Kasumi-1 (cell line): ENCODE data around the gene DLX3.
A peak's percentile ranks its signal among the peaks of the same experiment; 100 is the strongest.

ENCODE experiments used
- DNase-seq, 2 experiments: peaks; one replicate each; lab custom pipeline; 2025; lab: John Stamatoyannopoulos, UW

DLX3 gene

DNA sequence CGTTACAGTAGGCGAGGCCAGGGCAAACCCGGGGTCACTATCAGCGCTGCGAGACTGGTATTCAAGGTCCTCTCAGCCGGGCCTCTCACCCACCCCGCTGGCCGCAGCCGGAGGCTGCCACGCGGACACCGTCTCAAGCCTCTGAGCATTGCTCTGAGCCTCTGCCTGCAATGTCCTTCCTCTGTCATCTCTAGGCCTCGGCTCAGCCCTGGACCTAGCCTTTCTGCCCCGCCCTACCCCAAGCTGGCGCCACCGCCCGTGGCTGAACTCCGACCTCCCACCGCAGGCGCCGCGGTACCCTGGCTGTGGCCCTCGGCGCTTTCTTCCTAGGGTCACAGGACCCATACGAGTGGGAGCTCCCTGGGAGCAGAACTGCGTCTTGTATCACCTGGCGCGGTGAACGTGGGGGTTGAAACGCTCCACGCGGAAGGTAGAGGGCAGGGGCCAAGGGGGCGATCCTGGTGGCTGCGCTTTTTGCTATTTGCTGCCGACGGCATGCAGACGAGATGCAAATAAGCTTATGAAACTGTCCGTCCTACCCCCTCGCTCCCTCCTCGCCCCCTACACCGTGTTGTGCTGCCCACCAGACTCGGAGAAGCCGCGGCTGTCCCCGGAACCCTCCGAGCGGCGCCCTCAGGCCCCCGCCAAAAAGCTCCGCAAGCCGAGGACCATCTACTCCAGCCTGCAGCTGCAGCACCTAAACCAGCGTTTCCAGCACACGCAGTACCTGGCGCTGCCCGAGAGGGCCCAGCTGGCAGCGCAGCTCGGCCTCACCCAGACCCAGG is 22.3 kb downstream of the DLX3 start:
- no peak for DNase-seq

DNA sequence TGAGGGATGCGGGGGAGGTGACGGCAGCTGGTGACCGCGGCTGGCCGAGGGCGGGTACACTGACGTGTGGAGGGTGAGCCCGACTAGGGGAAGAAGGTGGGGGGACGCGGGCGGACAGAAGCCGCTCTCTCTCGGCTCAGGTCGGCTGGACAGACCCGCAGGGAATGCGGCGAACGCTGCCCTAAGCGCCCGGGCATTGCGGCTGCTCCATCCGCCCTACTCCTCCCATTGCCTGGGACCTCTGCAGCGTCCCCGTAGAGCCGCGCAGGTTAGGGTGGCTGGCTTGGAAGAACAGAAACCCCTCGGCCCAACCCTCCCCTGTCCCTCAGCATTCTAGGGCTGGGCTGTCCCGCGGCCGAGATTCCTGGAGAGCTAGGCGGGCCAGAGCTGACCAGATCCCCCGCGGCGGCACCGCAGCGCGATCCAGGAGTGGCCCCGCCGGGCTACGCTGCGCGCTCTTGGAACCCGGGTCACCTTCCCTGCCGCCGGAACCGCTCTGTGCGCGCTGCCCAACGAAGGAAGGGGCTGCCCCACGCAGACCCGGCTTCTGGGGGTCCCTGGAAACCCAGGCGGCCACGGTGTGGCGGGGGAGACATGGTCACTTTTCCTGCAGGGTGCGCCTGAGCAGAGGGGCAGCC is 23.1 kb downstream of the DLX3 start:
- no peak for DNase-seq

DNA sequence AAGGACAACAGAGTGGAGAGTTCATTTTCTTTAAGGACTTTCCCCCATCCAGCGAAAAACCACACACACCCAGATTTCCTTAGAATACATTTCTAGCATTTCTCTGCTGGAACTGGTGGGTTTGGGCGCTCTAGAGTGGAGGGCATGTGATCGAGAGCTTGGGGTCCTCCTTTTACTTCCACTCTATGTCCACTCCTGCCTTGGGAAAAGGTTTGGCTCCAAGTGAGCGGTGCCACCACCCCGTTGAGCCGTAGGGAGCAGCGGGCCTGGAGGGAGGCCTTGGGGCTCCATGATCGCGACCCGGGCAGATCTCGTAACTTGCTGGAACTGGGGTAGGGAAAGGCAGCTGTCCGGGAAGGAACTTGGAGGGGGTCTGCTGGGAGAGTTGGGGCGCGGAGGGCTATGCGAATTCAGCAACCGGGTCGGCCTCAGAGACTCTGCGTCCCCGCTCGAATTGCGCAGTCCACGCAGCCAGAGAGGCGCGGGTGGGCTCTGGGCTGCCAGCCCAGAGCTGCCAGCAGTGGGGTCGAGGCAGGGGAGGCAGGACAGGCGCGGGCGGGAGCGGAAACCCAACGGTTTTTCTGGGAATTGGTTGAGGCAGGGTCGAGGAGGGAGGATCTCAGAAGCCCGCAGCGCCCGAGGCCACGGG is 23.7 kb downstream of the DLX3 start:
- DNase-seq, result no peak

DNA sequence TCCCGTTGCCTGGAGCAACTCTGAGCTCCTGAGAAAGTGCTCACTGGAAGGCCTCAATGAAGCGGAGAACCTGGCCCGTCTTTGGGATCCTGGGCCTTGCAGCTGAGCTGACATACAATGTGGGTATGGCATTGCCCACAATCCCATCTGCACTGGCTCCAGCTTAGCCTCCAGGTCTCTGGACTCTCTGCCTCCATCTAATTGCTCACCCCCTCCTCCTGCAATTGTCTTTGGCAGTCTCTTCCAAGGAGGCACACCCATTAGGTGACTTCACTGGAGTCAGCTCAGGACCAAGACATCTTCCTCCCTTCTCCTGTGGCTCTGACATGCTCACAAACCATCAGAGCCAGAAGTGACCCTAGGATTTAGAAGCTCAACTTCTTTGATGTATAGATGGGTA is 24.5 kb downstream of the DLX3 start:
- DNase-seq, result no peak

DNA sequence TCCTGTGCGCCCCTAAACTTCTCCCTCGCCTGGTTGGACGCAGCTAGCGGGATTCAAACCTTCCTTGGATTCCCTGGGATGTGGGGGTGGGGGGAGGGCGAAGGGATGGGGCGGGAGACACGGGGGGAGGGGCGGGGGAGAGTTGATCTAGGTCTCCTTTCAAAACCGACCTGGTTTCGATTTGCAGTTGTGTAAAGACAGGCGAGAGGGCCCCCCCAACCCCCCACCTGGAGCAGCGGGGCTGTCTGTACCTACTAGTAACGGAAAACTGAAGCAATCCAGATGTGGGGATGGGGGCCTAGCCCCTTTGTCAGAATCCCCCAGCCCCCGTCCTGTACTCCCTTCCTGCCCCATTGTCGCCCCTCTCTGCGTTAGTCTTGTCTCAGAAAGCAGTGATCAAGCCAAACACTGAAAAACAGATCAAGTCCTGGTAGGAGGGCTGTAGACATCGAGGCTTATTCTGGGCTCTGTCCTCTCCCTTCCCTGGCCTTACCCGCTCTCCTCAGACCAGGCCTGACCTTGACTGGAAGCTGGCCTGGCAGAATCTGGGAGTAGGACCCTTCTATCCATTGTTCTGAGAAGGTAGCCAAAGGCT is 25.1 kb downstream of the DLX3 start:
- no peak for DNase-seq

DNA sequence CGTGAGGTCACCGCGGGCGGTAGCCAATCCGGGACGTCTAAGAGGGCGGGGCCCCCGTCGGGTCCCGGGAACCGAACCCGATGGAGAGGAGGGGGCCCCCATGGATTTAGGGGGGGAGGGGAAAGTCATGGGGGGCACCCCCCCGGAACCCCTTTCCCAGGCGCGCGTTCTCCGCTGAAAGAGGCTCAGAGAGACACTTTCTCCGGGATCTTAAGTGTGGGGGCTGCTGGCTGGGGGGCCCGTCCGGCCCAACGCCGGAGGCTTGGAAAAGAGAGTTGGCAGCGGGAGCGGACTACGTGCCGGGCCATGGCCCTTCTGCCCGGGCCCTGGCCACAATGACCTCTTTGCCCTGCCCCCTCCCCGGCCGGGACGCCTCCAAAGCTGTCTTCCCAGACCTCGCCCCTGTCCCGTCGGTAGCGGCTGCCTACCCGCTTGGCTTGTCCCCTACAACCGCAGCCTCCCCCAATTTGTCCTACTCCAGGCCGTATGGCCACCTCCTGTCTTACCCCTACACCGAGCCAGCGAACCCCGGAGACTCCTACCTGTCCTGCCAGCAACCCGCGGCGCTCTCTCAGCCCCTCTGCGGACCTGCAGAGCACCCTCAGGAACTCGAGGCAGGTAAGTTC is 25.8 kb downstream of the DLX3 start, which contains the start of gene DLX4:
TSS of gene DLX4 (plus strand) at position 57 of the 626 bp plus-strand sequence. CDS start at position 336, 279 bp downstream.
- DNase-seq, result no peak

DNA sequence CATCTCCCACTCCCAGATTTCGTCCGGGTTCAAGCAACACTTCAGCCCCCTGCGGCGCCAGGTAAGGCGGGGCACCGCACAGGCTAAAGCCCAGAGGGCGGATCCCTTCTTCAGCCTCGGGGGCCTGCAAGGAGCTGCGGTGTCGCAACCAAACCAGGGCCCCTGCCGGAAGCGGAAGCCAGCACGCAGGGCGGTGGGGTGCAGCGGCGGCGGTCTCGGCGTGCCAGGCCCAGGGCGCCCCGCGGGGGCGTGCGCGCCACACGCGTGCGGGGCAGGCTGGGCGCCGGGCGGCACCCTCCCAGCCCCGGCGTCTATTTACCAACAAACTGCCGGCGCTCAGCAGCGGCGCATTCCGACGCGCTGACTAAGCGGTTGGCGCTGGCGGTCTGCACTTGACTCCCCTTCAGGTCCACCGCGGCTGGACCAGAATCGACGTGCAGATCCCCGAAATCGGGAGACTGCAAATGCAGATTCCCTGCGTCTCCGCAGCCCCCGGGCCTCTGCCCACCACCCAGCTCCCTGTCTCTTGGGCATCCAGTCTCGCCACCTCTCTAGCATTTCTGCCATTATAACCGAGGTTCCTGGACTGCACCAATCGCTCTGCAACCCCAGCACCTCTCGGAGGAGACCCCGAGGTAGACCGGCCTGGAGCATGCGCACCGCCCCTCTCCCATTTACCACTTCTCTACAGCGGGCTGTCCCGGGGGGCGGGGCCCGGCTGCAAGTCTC is 26.5 kb downstream of the DLX3 start:
- DNase-seq, result peak; percentile 78 to 86

DNA sequence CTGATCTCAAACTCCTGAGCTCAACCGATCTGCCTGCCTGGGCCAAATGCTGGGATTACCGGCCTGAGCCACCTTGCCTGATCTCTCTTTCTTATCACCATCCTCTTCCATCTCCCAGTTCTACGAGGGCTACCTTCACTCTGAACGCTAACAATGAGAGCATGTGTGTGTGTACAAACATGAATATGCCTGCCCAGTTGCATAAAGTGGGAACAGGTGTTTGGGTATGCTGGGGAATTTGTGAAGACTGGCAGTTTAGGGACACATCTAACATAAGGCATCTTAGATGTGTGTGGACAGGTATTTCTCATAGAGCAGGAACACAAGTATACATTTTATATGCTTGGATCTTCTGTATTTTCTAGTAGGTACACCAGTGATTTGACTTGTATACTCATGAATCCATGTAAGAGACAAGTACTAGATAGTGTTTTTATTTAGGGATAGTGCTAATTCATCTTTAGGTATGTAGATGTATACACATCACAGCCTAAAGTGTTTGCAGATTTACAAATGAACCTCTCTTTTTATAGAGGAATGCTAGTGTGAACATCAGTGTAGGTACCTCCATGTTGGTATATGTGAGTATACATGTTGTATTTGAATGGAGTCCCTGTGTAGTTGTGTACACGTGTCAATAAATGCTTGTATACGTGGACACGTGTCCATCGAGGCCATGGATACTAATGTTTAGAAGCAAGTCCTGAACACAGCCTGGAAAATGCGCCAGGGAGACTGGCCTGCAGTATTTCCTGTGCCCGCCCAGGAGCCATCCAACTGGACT is 27.2 kb downstream of the DLX3 start:
- no peak for DNase-seq

DNA sequence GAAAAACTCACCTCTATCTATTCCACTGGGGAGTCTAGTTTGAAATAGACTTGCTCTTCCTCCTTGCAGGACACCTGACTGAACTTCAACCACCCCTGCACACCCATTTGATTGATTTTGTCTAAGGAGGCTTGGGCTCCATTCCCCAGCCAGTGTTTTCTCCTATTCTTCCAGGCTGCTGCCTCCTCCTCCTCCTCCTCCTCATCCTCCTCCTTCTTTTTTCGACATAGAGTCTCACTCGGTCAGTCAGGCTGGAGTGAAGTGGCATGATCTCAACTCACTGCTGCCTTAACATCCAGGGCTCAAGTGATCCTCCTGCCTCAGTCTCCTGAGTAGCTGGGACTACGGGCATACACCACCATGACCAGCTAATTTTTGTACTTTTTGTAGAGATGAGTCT is 27.8 kb downstream of the DLX3 start:
- DNase-seq, result no peak

DNA sequence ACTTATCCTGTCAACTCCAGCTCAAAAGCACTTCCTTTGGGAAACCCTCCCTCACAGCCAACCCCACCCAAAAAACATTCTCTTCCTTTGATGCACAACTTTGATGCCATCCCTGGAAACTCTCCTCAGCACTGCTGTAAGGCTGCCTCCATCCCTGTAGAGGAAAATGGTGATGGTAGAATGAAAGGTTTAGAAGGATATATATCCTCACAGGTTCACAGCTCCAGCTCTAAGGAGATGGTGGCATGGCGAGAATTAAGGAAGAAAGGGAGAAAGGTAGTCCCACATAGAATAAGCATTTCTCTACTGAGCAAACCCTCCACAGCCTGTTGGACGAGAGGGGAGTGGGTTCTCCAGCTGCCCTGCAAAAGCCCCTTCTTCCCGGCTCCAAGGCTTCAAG is 28.3 kb downstream of the DLX3 start:
- DNase-seq, result no peak

DNA sequence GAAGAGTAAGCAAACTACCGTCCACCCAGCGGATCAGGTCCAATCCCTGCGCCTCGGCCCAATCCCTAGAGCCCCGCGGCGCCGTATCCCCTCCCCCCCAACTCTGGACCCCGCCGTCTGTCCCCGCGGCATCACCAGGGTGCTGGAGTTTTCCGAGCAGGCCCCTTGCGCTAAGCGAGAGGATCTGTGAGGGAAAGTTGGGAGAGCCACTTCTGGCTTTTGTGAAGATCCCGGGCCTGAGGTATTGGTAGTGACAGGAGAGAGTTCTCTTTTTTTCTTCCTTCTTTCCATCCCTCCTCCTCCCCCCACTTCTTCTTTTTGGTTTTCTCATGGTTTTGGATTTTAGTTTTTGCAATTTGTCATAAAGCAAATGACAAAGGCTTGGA is 29.5 kb downstream of the DLX3 start:
- peak; percentile 20 to 52 for DNase-seq

DNA sequence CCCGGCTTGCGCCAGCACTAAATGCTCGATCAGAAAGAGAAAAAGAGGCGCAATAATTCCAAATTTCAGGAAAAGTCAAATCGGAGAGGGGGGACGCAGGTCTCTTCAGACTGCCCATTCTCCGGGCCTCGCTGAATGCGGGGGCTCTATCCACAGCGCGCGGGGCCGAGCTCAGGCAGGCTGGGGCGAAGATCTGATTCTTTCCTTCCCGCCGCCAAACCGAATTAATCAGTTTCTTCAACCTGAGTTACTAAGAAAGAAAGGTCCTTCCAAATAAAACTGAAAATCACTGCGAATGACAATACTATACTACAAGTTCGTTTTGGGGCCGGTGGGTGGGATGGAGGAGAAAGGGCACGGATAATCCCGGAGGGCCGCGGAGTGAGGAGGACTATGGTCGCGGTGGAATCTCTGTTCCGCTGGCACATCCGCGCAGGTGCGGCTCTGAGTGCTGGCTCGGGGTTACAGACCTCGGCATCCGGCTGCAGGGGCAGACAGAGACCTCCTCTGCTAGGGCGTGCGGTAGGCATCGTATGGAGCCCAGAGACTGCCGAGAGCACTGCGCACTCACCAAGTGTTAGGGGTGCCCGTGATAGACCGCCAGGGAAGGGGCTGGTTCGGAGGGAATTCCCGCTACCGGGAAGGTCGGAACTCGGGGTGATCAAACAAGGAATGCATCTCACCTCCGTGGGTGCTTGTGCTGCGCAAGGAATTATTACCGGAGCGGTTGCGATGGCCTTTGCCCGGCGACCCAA is 30.1 kb downstream of the DLX3 start:
- no peak for DNase-seq

DNA sequence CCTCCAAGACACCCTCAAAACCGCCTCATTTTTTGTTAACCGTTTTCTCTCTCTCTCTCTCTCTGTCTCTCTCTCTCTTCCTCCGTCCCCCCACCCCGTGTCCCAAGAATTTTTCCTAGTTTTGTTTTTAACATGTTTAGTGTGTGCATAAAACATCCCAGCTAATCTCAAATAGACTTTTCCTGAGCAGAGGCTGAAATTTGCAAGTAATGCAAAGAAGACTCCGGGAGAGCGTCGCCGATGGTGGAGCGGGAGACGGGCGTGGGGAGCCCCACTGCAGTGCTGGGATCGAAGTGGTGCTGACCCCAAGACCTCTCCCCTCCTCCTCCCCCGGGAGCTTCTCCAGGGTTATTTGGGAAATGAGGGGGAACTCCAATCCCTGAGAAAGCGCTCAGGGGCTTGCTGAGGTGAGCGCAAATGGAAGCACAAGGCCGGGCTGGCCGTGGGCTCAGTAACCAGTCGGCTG is 30.7 kb downstream of the DLX3 start:
- DNase-seq, result no peak

DNA sequence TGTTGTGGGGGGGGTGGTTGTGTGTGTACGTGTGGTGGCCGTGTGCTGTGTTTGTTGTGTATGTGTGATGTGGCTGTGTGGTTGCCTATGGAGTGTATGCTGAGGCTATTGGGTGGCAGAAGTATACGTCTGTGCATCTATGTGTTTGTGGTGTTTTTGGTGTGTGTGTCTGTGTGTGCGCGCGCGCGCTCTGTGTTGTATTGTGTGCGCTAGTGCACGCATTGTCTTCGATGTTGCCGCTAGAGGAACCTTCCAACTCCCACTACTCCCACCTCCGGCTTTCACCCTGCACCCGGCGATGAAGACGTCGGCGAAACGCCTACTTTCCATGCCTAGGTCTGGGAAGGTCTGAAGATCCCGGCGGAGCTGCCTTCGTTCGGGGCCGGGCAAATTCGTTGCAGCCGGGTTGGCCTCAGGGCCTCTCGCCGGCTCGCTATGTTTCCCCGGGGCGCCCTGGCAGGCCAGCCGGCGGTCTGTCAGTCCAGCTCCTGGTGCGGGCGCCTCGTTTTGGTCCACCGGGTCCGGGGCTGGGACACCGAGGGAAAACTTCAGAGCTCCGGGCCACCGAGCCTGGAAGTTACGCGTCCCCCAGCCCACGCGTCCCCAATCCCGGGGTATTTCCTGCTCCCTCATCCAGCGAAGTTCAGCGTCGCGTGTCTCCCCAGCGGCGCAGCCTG is 31.3 kb downstream of the DLX3 start:
- DNase-seq, result no peak

DNA sequence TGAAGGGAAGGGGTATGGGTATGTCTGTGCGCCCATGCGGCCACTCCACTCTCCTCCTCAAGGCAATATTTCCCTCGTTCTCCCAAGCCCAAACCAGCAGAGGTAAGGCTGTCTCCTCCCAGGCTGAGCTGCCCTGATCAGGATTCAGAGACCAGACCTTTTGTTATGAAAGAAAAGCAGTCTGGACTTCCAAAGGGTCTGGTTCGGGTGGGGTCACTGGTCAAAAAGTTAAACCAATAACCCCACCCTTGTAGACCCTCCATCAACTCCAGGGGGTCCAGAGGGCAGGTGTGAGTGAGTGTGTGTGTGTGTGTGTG is 31.8 kb downstream of the DLX3 start:
- no peak for DNase-seq

DNA sequence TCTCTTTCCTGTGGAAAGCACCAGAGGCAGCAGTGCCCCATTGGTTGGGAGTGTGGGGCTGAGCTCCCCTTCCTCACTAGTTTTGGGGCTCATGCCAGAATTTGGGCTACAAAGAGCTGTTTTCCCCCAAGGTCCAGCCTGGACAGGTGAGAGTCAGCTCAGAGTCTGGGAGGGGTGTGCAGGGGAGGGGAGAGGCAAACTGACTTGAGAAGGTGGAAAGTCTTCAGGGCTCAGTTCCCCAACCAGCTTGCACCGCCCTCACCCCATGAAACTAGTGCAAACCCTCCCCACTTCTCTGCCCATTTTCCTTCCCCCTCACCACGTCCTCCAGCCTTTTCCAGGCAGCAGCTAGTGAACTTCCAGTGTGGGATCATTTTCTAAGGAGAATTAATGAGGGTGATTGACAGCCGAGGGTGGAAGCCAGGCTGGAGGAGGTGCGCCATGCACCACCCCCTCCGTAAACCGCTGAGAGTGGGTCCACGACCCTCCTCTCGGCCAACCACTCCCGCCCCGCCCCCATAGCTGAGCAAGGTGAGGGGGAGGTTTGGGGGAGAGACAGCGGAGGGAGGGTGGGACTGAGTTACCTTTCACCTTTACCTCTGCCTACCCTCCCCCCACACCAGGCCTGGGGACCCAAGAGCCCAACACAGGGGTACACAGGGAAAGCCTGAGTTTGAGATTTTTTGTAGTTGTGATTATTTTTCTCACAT is 32.3 kb downstream of the DLX3 start:
- no peak for DNase-seq

DNA sequence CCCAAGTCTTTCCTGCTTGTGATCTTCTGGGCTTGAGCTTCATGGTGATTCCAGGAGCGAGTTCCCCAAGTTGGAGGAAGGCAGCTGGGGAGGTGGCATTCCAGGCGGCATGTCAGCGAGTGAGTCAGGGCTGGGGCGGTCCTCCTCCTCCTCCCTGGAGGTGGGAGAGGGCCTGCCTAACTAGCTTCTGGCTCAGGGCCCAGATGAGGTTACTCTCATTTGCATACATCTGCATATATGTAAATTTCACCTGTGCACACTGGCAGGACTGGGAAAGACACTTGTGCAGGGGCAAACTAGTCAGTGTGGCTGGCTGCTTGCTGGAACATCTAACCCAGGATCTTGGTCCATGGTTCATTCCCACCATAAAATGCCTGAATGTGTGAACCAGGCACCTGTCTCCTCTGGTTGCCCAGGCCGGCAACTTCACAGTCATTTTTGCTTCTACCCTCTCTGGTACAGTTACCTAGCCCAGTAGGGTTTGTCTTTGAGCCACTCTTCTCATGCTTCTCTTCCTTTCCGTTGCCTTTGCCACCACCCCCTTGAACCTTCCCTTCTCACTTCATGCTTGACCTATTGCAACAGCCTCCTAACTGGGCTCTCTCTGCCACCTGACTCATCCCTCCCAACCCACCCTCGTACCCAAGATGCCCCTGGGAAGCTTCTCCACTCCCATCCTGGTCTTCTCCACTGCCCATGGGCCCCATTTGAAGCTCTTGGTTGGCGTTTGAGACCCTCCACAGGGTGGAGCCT is 35.7 kb downstream of the DLX3 start:
- DNase-seq, result no peak

DNA sequence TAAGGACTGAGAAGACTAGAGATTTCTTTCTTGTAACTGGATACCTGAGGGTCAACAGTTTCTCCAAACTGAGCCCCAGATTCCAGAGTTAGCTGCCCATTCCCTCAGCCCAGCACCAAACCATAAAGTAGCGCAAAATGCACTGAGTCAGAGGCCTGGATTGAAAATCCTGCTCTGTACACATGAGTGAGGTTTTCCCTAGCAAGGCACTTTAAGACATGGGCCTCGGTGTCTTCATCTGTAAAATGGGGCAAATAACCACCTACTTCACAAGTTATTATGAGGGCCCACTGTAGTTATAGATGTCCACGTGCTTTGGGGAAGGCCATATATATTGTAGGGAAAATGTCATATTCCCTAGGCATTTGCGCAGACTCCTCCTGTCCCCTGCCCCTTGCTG is 36.3 kb downstream of the DLX3 start:
- no peak for DNase-seq
